ENCODE results near the gene ATP5PO. TPM values are rescaled to one million over a fixed set of nuclear protein-coding genes. Genes with fewer than 3 reads are reported as not detected.
"Not testable (repeated sequence)": the region's sequence is repeated elsewhere in the genome, so short reads cannot be mapped to it uniquely, and the experiment has no call there.

Gene ATP5PO
- total RNA-seq, 1 experiment from 2014 or later: 190 TPM

DNA sequence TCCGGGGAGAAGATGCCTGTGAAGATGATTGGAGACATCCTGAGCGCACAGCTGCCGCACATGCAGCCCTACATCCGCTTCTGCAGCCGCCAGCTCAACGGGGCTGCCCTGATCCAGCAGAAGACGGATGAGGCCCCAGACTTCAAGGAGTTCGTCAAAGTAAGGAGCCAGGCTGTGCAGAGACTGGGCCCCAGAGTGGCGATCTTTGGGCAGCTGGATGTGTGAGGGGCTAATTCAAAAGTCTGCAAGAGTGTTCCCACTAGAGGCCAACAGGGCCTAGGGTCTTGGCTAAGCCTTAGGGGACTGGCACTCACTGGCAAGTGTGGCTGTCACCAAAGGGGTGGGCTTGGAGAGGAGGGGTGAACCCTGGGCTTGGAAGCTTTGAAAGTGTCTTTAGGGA, 50.4 kb downstream of the ATP5PO start:
- intact Hi-C loops (cut with micrococcal nuclease; ENCODE audit: unreplicated experiment): no loop called here
- CTCF ChIA-PET: interaction anchor here (0.6 kb wide), 1 partner anchor 98 kb away, joined by 4 read pairs; no protein-coding TSS in a partner anchor

DNA sequence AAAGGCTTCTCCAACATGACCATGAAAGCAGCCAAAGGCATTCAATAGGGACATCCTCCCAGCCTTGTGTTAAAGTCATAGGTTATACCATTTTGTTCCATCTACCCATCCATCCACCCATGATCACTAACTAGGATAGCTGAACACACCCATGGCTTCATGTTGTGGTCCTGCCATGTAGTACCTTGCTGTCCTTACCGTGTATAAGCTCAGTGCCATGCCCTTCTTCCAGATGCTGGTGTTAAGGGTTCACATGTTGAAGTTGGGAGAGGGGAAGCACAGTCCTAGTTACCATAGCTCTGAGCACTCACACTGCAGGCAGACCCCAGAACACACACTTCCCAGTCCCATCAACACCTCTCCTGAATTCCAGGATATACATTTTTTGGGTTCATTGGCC, 51.5 kb downstream of the ATP5PO start:
- Histone ChIP-seq H3K27me3 (ENCODE audit: control insufficient read depth, insufficient read depth, low read length) (no peaks in the 10 kb centered on the region), H3K27ac (ENCODE audit: low read length) (no peak overlapping the region), H3K9me3 (ENCODE audit: control insufficient read depth, insufficient read depth, low read depth, low read length) (no peaks in the 10 kb centered on the region), H3K4me3 (ENCODE audit: low read depth in 2 of 2, low read length in 2 of 2) (no peak overlapping the region), H3K4me1 (ENCODE audit: control insufficient read depth, insufficient read depth, low read length) (no peaks in the 10 kb centered on the region), H3K36me3 (ENCODE audit: control insufficient read depth, insufficient read depth, low read length) (no peaks in the 10 kb centered on the region)
- DNase-seq (ENCODE audit: low read depth, low spot score): no peak
- POLR2A ChIA-PET: no interaction called here
- CTCF ChIA-PET: no interaction called here
- BruUV-seq (replicated peaks): no TSS peak
- TF ChIP-seq, protein P1, sequence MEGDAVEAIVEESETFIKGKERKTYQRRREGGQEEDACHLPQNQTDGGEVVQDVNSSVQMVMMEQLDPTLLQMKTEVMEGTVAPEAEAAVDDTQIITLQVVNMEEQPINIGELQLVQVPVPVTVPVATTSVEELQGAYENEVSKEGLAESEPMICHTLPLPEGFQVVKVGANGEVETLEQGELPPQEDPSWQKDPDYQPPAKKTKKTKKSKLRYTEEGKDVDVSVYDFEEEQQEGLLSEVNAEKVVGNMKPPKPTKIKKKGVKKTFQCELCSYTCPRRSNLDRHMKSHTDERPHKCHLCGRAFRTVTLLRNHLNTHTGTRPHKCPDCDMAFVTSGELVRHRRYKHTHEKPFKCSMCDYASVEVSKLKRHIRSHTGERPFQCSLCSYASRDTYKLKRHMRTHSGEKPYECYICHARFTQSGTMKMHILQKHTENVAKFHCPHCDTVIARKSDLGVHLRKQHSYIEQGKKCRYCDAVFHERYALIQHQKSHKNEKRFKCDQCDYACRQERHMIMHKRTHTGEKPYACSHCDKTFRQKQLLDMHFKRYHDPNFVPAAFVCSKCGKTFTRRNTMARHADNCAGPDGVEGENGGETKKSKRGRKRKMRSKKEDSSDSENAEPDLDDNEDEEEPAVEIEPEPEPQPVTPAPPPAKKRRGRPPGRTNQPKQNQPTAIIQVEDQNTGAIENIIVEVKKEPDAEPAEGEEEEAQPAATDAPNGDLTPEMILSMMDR (IDR thresholded peaks at IDR 0.05): no peak
- TF ChIP-seq TCF7L2 (IDR thresholded peaks at IDR 0.05; ENCODE audit: low read depth, low read length) (no peak), SIN3A (IDR thresholded peaks at IDR 0.05; ENCODE audit: borderline replicate concordance, insufficient read depth, low read depth, low read length) (no peak), POLR2AphosphoS5 (IDR thresholded peaks at IDR 0.05; ENCODE audit: low read depth, low read length) (no peak)
- TF ChIP-seq, protein P2, sequence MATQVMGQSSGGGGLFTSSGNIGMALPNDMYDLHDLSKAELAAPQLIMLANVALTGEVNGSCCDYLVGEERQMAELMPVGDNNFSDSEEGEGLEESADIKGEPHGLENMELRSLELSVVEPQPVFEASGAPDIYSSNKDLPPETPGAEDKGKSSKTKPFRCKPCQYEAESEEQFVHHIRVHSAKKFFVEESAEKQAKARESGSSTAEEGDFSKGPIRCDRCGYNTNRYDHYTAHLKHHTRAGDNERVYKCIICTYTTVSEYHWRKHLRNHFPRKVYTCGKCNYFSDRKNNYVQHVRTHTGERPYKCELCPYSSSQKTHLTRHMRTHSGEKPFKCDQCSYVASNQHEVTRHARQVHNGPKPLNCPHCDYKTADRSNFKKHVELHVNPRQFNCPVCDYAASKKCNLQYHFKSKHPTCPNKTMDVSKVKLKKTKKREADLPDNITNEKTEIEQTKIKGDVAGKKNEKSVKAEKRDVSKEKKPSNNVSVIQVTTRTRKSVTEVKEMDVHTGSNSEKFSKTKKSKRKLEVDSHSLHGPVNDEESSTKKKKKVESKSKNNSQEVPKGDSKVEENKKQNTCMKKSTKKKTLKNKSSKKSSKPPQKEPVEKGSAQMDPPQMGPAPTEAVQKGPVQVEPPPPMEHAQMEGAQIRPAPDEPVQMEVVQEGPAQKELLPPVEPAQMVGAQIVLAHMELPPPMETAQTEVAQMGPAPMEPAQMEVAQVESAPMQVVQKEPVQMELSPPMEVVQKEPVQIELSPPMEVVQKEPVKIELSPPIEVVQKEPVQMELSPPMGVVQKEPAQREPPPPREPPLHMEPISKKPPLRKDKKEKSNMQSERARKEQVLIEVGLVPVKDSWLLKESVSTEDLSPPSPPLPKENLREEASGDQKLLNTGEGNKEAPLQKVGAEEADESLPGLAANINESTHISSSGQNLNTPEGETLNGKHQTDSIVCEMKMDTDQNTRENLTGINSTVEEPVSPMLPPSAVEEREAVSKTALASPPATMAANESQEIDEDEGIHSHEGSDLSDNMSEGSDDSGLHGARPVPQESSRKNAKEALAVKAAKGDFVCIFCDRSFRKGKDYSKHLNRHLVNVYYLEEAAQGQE (IDR thresholded peaks at IDR 0.05; ENCODE audit: insufficient read depth in 1 of 2, low read depth in 2 of 2, low read length in 1 of 2): no peak
- ATAC-seq: no peak
- in situ Hi-C loops (cut with HindIII; ENCODE audit: low pct_unique_long_range_greater_than_20kb, low sequenced_read_pairs) (no loop called here), intact Hi-C loops (cut with micrococcal nuclease; ENCODE audit: unreplicated experiment) (no loop called here)

More for the DNA sequence above, 50.4 kb downstream of the ATP5PO start:
- DNase-seq (ENCODE audit: low read depth, low spot score): no peak
- no peaks in the 10 kb centered on the region for H3K4me1 ChIP-seq (ENCODE audit: control insufficient read depth, insufficient read depth, low read length)
- POLR2A ChIA-PET: no interaction called here
- H3K36me3 ChIP-seq (ENCODE audit: control insufficient read depth, insufficient read depth, low read length): no peaks in the 10 kb centered on the region
- H3K4me3 ChIP-seq (ENCODE audit: low read depth in 2 of 2, low read length in 2 of 2): no peak overlapping the region
- BruUV-seq (replicated peaks): no TSS peak
- H3K27me3 ChIP-seq (ENCODE audit: control insufficient read depth, insufficient read depth, low read length): no peaks in the 10 kb centered on the region
- ATAC-seq: no peak
- TF ChIP-seq, protein P2 (IDR thresholded peaks at IDR 0.05; ENCODE audit: insufficient read depth in 1 of 2, low read depth in 2 of 2, low read length in 1 of 2): no peak
- no peak for TF ChIP-seq SIN3A (IDR thresholded peaks at IDR 0.05; ENCODE audit: borderline replicate concordance, insufficient read depth, low read depth, low read length)
- TF ChIP-seq POLR2AphosphoS5 (IDR thresholded peaks at IDR 0.05; ENCODE audit: low read depth, low read length): no peak
- no peak for TF ChIP-seq TCF7L2 (IDR thresholded peaks at IDR 0.05; ENCODE audit: low read depth, low read length)
- TF ChIP-seq, protein P1 (IDR thresholded peaks at IDR 0.05): no peak
- in situ Hi-C loops (cut with HindIII; ENCODE audit: low pct_unique_long_range_greater_than_20kb, low sequenced_read_pairs): no loop called here
- H3K27ac ChIP-seq (ENCODE audit: low read length): no peak overlapping the region
- no peaks in the 10 kb centered on the region for H3K9me3 ChIP-seq (ENCODE audit: control insufficient read depth, insufficient read depth, low read depth, low read length)

DNA sequence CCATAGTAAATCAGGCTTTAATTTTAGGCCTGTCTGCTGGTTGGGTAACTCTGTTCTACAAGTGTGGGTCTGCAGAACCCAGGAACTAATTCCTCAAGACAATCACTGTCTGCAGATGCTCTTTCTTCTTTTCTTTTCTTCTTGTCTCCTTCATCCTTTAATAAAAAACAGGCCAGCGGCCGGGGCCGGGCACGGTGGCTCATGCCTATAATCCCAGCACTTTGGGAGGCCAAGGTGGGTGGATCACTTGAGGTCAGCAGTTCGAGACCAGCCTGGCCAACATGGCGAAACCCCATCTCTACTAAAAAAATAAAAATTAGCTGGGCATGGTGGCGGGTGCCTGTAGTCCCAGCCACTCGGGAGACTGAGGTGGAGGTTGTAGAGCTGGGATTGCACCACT, 52.4 kb downstream of the ATP5PO start:
- POLR2A ChIA-PET; BruUV-seq (replicated peaks); DNase-seq (ENCODE audit: low read depth, low spot score): not testable (repeated sequence)

More for the DNA sequence above, 52.4 kb downstream of the ATP5PO start:
- H3K4me1 ChIP-seq (ENCODE audit: control insufficient read depth, insufficient read depth, low read length); ATAC-seq; H3K4me3 ChIP-seq (ENCODE audit: low read depth in 2 of 2, low read length in 2 of 2); H3K36me3 ChIP-seq (ENCODE audit: control insufficient read depth, insufficient read depth, low read length); in situ Hi-C loops (cut with HindIII; ENCODE audit: low pct_unique_long_range_greater_than_20kb, low sequenced_read_pairs); H3K27ac ChIP-seq (ENCODE audit: low read length); CTCF ChIA-PET; H3K9me3 ChIP-seq (ENCODE audit: control insufficient read depth, insufficient read depth, low read depth, low read length); H3K27me3 ChIP-seq (ENCODE audit: control insufficient read depth, insufficient read depth, low read length); intact Hi-C loops (cut with micrococcal nuclease; ENCODE audit: unreplicated experiment): not testable (repeated sequence)
